Endothelial cell of umbilical vein (primary cell): Measurements from ENCODE around the gene HMCN1.

ENCODE experiments used
- EZH2 ChIP-seq: IDR thresholded peaks from 2 replicates; pipeline ENCODE4 v1.6.1; 2012; ENCODE audit warnings: borderline replicate concordance, low read depth, mild to moderate bottlenecking, moderate library complexity, low read length, inconsistent platforms; ENCODE audit not compliant: severe bottlenecking
- FOS ChIP-seq: IDR thresholded peaks from 2 replicates; pipeline ENCODE4 v1.6.1; 2011; ENCODE audit warnings: mild to moderate bottlenecking, low read length, moderate library complexity, borderline replicate concordance; ENCODE audit not compliant: insufficient read depth
- GATA2 ChIP-seq: IDR thresholded peaks from 2 replicates; pipeline ENCODE4 v1.7.0; 2011; ENCODE audit warnings: low read depth, mild to moderate bottlenecking, moderate library complexity, mixed read lengths, low read length; ENCODE audit not compliant: insufficient read length, insufficient read depth
- JUN ChIP-seq: IDR thresholded peaks from 2 replicates; pipeline ENCODE4 v1.6.1; 2011; ENCODE audit warnings: borderline replicate concordance, low read depth; ENCODE audit not compliant: insufficient read length, insufficient read depth
- MYC ChIP-seq: IDR thresholded peaks from one replicate; pipeline ENCODE4 v1.6.1; 2011; ENCODE audit warnings: mild to moderate bottlenecking, low read depth, low read length
- POLR2A ChIP-seq: IDR thresholded peaks from 2 replicates; pipeline ENCODE4 v1.6.1; 2012; ENCODE audit warnings: low read depth, mild to moderate bottlenecking, control low read depth, low read length
- POLR2AphosphoS5 ChIP-seq: IDR thresholded peaks from 2 replicates; pipeline ENCODE4 v1.6.1; 2012; ENCODE audit warnings: low read depth, mild to moderate bottlenecking, control low read depth, low read length, moderate library complexity; ENCODE audit not compliant: insufficient read depth
- TF ChIP-seq, protein P1 (sequence below), 2 donors: IDR thresholded peaks; 1 replicate in 1 of 2; 2 replicates in 1 of 2; pipeline ENCODE4 v1.5.1; 2011; ENCODE audit warnings: low read length in 2 of 2, mild to moderate bottlenecking in 2 of 2, moderate library complexity in 2 of 2, control low read depth in 1 of 2, inconsistent platforms in 1 of 2, low read depth in 1 of 2; ENCODE audit not compliant: insufficient read depth in 1 of 2; ENCODE audit errors: extremely low read depth in 1 of 2
- TF ChIP-seq, protein P2 (sequence below): IDR thresholded peaks from 2 replicates; pipeline ENCODE4 v1.6.1; 2011; ENCODE audit not compliant: insufficient read depth, insufficient read length

DNA sequence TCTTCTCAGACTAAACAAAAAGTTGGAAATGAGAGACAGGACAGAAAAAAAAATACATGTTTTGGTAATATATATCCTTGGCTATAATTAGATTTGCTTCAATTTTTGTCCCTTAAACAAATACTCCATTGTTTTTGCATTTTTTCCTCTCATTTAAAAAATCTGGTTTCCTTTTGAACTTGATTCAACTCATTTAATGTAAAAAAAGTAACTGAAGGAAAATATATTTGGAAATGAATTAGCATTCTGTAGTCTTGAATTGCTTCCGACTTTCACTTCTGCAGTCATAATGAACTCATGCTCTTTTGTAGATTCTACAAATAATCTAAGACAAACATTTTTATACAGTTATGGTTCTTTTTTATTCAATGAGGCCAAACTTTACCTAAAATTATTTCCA is 309.1 kb downstream of the HMCN1 start:
- TF ChIP-seq GATA2: no peak
- TF ChIP-seq POLR2A: no peak
- no peak for TF ChIP-seq POLR2AphosphoS5
- TF ChIP-seq, protein P1, sequence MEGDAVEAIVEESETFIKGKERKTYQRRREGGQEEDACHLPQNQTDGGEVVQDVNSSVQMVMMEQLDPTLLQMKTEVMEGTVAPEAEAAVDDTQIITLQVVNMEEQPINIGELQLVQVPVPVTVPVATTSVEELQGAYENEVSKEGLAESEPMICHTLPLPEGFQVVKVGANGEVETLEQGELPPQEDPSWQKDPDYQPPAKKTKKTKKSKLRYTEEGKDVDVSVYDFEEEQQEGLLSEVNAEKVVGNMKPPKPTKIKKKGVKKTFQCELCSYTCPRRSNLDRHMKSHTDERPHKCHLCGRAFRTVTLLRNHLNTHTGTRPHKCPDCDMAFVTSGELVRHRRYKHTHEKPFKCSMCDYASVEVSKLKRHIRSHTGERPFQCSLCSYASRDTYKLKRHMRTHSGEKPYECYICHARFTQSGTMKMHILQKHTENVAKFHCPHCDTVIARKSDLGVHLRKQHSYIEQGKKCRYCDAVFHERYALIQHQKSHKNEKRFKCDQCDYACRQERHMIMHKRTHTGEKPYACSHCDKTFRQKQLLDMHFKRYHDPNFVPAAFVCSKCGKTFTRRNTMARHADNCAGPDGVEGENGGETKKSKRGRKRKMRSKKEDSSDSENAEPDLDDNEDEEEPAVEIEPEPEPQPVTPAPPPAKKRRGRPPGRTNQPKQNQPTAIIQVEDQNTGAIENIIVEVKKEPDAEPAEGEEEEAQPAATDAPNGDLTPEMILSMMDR (IDR thresholded peaks at IDR 0.05; ENCODE audit: extremely low read depth in 1 of 2, insufficient read depth in 1 of 2, low read depth in 1 of 2, low read length in 2 of 2): no peak
- TF ChIP-seq EZH2: no peak
- TF ChIP-seq, protein P2, sequence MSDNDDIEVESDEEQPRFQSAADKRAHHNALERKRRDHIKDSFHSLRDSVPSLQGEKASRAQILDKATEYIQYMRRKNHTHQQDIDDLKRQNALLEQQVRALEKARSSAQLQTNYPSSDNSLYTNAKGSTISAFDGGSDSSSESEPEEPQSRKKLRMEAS: no peak
- TF ChIP-seq JUN: no peak
- TF ChIP-seq MYC: no peak
- TF ChIP-seq FOS: no peak
